ENCODE results near the gene HIBADH. TPM values are rescaled to one million over a fixed set of nuclear protein-coding genes. Genes with fewer than 3 reads are reported as not detected.

Gene HIBADH
- total and polyA plus RNA-seq, 10 of the 15 experiments (the other 5 are each of a cell fraction or from before 2014, with no cell fraction given), result 8.7 to 36.1 (median 18.6) TPM

- no peaks in the 10 kb centered on the region for H3K4me1 ChIP-seq (ENCODE audit: control insufficient read depth, insufficient read depth, low read length)
- ChIA-PET CTCF (interaction anchor here (1.5 kb wide), 1 partner anchor 9 kb away, joined by 3 read pairs; no protein-coding TSS in a partner anchor), RAD21 (ENCODE audit: unreplicated experiment) (no interaction called here), SMC1A (ENCODE audit: uncharacterized antibody, unreplicated experiment) (interaction anchor here (1.0 to 1.5 kb wide), 2 partner anchors 26 to 255 kb away, joined by 3 to 4 read pairs; no protein-coding TSS in a partner anchor), POLR2A (no interaction called here)
- BruUV-seq (replicated peaks), result no TSS peak
- in situ Hi-C loops (cut with MboI), result no loop called here
- no peak for DNase-seq (ENCODE audit: low read depth, low spot score)
- no peak overlapping the region for H3K4me3 ChIP-seq
- H3K9ac ChIP-seq (ENCODE audit: control insufficient read depth, insufficient read depth, low read length), result no peak overlapping the region
- intact Hi-C loops (cut with micrococcal nuclease; ENCODE audit: unreplicated experiment), result no loop called here
- TF ChIP-seq ZNF207 (IDR thresholded peaks at IDR 0.05; ENCODE audit: borderline replicate concordance), result no peak
- TF ChIP-seq NR2F1 (conservative IDR thresholded peaks at IDR 0.05), result no peak
- no peak for TF ChIP-seq ZNF622 (IDR thresholded peaks at IDR 0.05)
- TF ChIP-seq SIX5 (IDR thresholded peaks at IDR 0.05; ENCODE audit: low read depth, low read length, severe bottlenecking), result no peak
- no peak for TF ChIP-seq EZH2 (IDR thresholded peaks at IDR 0.05; ENCODE audit: borderline replicate concordance, control insufficient read depth, low read depth, low read length)
- TF ChIP-seq CBFB (IDR thresholded peaks at IDR 0.05; ENCODE audit: low read depth), result no peak
- no peak for TF ChIP-seq CEBPZ (IDR thresholded peaks at IDR 0.05; ENCODE audit: low read depth, low read length)
- no peak for TF ChIP-seq SUZ12 (IDR thresholded peaks at IDR 0.05; ENCODE audit: unreplicated experiment)
- no peak for TF ChIP-seq IRF4 (IDR thresholded peaks at IDR 0.05; ENCODE audit: low read depth, low read length)
- TF ChIP-seq CHD4 (IDR thresholded peaks at IDR 0.05), result no peak
- no peak for TF ChIP-seq HDAC6 (IDR thresholded peaks at IDR 0.05; ENCODE audit: unreplicated experiment)
- TF ChIP-seq ZNF217 (IDR thresholded peaks at IDR 0.05), result no peak
- TF ChIP-seq RFX5 (IDR thresholded peaks at IDR 0.05; ENCODE audit: low read depth, low read length), result no peak
- TF ChIP-seq E2F4 (IDR thresholded peaks at IDR 0.05; ENCODE audit: low read depth, low read length), result no peak
- no peak for TF ChIP-seq PML (IDR thresholded peaks at IDR 0.05; ENCODE audit: low read length)
- ATAC-seq, result no peak
- no peak overlapping the region for H3K4me2 ChIP-seq (ENCODE audit: control insufficient read depth, insufficient read depth)
- no peak for FAIRE-seq
- WGBS (ENCODE audit: insufficient coverage, insufficient replicate concordance, low lambda C conversion rate, missing lambda C conversion rate), result 85% methylated on average over 9 of the region's 9 CpGs
- H3K27ac ChIP-seq (ENCODE audit: control insufficient read depth, insufficient read depth), result no peak overlapping the region
- H3K27me3 ChIP-seq (replicated peaks in 1 of 2; ENCODE audit: control insufficient read depth in 2 of 2, insufficient read depth in 2 of 2, low read length in 1 of 2), result no peaks in the 10 kb centered on the region
- H3K9me3 ChIP-seq (replicated peaks; ENCODE audit: control insufficient read depth, insufficient read depth, low read length), result no peaks in the 10 kb centered on the region
- H2AFZ ChIP-seq (ENCODE audit: control insufficient read depth, low read depth, low read length), result no peak overlapping the region
- H3K79me2 ChIP-seq (ENCODE audit: control insufficient read depth, insufficient read depth, low read length), result no peaks in the 10 kb centered on the region
- no peaks in the 10 kb centered on the region for H4K20me1 ChIP-seq (ENCODE audit: control insufficient read depth, insufficient read depth)
- H3K36me3 ChIP-seq (ENCODE audit: control insufficient read depth in 2 of 2, insufficient read depth in 2 of 2, low read length in 1 of 2), result no peaks in the 10 kb centered on the region
Measured at GRCh38 chr7:27519793-27520469, 142.8 kb downstream of the HIBADH start.
